Measurements from ENCODE around the gene THBS4.

GRCh38 chr5:80034962-80035821, at the start of gene THBS4:
- TF ChIP-seq ELF4 (IDR thresholded peaks at IDR 0.05) (no peak), L3MBTL2 (conservative IDR thresholded peaks at IDR 0.05) (no peak), FOXM1 (IDR thresholded peaks at IDR 0.05; ENCODE audit: borderline replicate concordance) (no peak), FOXK2 (IDR thresholded peaks at IDR 0.05) (no peak), FOXA1 (IDR thresholded peaks at IDR 0.05) (no peak), CTBP1 (IDR thresholded peaks at IDR 0.05; ENCODE audit: borderline replicate concordance) (no peak), NFRKB (IDR thresholded peaks at IDR 0.05) (no peak), SP1 (IDR thresholded peaks at IDR 0.05) (no peak), TARDBP (IDR thresholded peaks at IDR 0.05) (no peak), LEF1 (IDR thresholded peaks at IDR 0.05; ENCODE audit: borderline replicate concordance) (no peak), BHLHE40 (IDR thresholded peaks at IDR 0.05; ENCODE audit: borderline replicate concordance) (no peak), PKNOX1 (IDR thresholded peaks at IDR 0.05) (no peak), HDGF (IDR thresholded peaks at IDR 0.05; ENCODE audit: borderline replicate concordance) (no peak)

All from HEK293T (cell line).